Omental fat pad (tissue), 4 donors: ENCODE data around the gene FAM89B. TPM values are rescaled to one million over a fixed set of nuclear protein-coding genes. Genes with fewer than 3 reads are reported as not detected.

Source experiments
- ATAC-seq: fragments of 150-250 bp; one replicate; pipeline ENCODE4 v1.9.1; 2016; ENCODE audit warnings: mild to moderate bottlenecking, moderate library complexity; ENCODE audit not compliant: low FRiP score
- DNase-seq: peaks from one replicate; pipeline ENCODE4 v3.0.0-alpha.2; 2019; ENCODE audit warnings: low spot score
- total RNA-seq, 4 donors: library from RNA; depleted of rRNA; stranded (reverse); fragments of >200 nt; gene quantifications; one replicate each; pipeline ENCODE4 v1.1.0, GENCODE V29; 2016
- TF ChIP-seq, protein P1 (sequence below), 3 donors: fragments of 450-650 bp; IDR thresholded peaks; one replicate each; pipeline ENCODE4 v1.5.1; 2016 to 2017; ENCODE audit warnings: antibody characterized with exemption in 3 of 3, mild to moderate bottlenecking in 3 of 3, moderate library complexity in 2 of 3

Gene FAM89B
- total RNA-seq, 4 donors from 2014 or later = 29.1 to 37.4 (median 33.1) TPM

DNA sequence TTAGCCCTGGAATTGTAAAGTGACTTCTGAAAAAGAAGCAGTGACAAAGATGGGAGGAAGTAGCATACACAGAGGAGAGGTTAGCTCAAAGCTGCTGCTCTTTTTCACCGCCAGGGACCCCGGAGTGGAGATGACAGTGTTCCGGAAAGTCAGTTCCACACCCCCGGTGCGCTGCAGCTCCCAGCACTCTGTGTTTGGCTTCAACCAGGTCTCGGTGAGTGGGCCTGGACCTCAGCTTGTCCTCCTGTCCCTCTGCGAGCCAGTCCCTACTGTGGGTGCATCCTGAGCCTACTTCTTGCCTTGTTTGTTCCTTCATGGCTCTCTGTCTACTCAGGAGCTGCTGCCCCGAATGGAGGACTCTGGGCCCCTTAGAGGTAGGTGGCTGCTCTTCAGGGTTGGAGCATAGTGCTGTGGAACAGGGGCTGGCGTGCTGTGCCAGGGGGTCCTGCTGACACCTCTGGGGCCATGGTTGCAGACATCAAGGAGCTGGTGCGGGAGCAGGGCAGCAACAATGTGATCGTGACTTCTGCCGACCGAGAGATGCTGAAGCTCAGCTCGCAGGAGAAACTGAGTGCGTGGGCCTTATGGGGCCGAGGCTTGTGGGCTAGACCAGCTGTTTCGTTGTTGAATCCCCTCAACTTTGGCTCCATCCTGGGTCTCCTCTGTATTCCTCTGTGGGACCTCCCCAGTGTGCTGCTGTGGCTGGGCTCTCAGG, 45.0 kb downstream of the FAM89B start:
- TF ChIP-seq, protein P1, sequence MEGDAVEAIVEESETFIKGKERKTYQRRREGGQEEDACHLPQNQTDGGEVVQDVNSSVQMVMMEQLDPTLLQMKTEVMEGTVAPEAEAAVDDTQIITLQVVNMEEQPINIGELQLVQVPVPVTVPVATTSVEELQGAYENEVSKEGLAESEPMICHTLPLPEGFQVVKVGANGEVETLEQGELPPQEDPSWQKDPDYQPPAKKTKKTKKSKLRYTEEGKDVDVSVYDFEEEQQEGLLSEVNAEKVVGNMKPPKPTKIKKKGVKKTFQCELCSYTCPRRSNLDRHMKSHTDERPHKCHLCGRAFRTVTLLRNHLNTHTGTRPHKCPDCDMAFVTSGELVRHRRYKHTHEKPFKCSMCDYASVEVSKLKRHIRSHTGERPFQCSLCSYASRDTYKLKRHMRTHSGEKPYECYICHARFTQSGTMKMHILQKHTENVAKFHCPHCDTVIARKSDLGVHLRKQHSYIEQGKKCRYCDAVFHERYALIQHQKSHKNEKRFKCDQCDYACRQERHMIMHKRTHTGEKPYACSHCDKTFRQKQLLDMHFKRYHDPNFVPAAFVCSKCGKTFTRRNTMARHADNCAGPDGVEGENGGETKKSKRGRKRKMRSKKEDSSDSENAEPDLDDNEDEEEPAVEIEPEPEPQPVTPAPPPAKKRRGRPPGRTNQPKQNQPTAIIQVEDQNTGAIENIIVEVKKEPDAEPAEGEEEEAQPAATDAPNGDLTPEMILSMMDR (IDR thresholded peaks at IDR 0.05) = no peak
- ATAC-seq = no peak
- no peak for DNase-seq

DNA sequence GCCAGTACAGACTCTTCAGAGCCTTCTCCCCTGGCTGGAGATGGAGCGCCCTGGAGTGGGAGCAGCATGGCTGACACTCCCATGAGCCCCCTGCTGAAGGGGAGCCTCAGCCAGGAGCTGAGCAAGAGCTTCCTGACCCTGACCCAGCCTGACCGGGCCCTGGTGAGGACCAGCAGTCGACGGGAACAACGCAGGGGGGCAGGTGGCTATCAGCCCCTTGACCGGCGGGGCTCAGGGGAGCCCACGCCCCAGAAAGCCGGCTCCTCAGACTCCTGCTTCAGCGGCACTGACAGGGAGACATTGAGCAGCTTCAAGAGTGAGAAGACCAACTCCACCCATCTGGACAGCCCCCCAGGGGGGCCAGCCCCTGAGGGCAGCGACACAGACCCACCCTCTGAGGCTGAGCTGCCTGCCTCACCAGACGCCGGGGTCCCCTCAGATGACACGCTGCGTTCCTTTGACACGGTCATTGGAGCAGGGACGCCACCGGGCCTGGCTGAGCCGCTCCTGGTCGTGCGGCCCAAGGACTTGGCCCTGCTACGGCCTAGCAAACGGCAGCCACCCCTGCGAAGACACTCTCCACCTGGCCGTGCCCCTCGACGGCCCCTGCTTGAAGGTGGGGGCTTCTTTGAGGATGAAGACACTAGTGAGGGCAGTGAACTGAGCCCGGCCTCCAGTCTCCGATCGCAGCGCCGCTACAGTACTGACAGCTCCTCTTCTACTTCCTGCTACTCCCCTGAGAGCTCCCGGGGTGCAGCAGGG, 45.8 kb downstream of the FAM89B start:
- TF ChIP-seq, protein P1 (IDR thresholded peaks at IDR 0.05) = no peak
- DNase-seq (no peak), ATAC-seq (no peak)

DNA sequence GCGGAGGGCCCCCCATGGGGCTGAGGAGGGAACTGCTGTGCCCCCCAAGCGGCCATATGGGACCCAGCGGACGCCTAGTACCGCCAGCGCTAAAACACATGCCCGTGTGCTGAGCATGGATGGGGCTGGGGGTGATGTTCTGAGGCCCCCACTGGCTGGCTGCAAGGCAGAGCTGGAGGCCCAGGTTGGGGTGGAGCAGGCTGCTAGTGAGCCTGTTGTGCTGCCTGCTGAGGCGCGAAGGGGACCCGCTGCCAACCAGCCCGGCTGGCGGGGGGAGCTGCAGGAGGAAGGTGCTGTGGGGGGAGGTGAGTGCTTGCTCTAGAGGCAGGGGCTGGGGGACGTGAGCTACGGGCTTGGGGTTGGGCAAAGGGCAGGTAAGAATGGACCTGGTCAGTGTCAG, 46.4 kb downstream of the FAM89B start:
- ATAC-seq = no peak
- DNase-seq = no peak

DNA sequence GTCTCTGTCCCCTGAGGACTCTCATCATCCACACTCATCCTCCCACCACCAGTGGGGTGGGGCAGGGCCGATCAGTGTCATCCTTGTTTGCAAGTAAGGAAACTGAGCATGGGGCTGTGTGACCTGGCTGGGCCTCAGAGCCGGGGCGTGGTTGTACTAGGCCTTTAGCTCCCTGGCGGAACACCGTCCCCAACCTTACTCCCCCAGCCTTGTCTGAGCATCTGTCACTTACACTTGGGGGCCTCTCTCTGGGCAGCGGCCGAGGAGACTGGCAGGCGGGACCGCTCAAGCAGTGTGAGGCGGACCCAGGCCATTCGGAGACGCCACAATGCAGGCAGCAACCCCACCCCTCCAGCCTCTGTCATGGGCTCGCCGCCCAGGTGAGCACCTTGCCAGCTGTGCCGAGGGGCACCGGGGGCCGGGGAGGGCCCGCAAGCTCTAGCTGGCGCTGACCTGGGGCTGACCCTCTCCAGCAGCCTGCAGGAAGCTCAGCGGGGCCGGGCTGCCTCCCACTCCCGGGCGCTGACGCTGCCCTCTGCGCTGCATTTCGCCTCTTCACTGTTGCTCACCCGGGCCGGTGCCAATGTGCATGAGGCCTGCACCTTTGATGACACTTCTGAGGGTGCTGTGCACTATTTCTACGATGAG, 47.1 kb downstream of the FAM89B start:
- ATAC-seq (no peak), DNase-seq (no peak)
- TF ChIP-seq, protein P1 (IDR thresholded peaks at IDR 0.05) = no peak

More for the DNA sequence above, 46.4 kb downstream of the FAM89B start:
- TF ChIP-seq, protein P1 (IDR thresholded peaks at IDR 0.05) = no peak

DNA sequence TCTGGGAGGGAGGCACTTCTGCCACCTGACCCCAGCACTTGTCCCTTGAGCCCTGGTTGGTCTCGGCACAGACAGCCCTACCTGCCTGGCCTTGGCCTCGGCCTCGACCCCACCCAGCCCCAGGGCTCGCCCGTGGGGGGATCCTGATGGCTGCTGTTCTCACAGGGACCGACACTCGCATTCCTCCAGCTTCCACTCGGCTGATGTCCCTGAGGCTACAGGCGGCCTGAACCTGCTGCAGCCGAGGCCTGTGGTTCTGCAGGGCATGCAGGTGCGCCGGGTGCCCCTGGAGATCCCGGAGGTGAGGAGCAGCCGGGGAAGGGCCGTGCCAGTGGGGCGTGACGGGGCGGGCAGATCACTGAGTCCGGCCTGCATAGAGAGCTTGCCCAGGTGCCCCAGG, 48.3 kb downstream of the FAM89B start:
- TF ChIP-seq, protein P1 (IDR thresholded peaks at IDR 0.05) = no peak
- no peak for ATAC-seq
- no peak for DNase-seq

DNA sequence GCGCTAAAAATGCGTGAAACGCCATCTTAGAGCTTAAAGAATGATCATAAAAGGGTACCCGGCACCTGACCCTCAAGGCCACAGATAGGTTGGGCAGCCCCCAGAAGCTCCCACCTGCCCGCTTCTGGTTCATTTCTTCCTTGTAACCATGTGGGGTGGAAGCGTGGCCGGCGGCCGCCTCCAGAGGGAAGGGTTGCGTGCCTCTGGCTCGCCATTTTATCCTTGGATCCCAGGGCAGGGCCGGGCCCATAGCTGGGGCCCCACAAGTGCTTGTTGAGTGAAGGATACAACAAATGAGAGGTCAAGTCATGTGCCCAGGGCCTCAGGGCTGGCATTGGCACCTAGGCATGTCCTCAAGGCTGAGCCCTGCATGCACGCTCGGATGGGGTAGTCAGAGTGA, 49.1 kb downstream of the FAM89B start:
- TF ChIP-seq, protein P1 (IDR thresholded peaks at IDR 0.05) = no peak
- no peak for DNase-seq
- ATAC-seq = no peak
